Bronchial epithelial cell (primary cell): ENCODE results near the gene CHPF. TPM values are rescaled to one million over a fixed set of nuclear protein-coding genes. Genes with fewer than 3 reads are reported as not detected.

ENCODE experiments used
- DNase-seq: peaks from one replicate; pipeline ENCODE4 v3.0.0-alpha.2; 2010; ENCODE audit warnings: low read depth
- FAIRE-seq: peaks from 2 replicates; lab custom pipeline; 2011; peaks lifted over from hg19 to GRCh38; lab: Jason Lieb, UNC
- H3K27me3 ChIP-seq: 2 replicates; pipeline ENCODE4 v1.5.1; 2011; ENCODE audit warnings: low read length; ENCODE audit not compliant: control insufficient read depth, insufficient read depth
- H3K36me3 ChIP-seq: 2 replicates; pipeline ENCODE4 v1.5.1; 2011; ENCODE audit warnings: low read length; ENCODE audit not compliant: control insufficient read depth, insufficient read depth
- H3K4me3 ChIP-seq: 2 replicates; pipeline ENCODE4 v1.5.1; 2011; ENCODE audit warnings: mild to moderate bottlenecking, low read depth, low read length, control low read depth
- CTCF ChIP-seq: IDR thresholded peaks from 2 replicates; pipeline ENCODE4 v1.5.1; 2011; ENCODE audit warnings: mild to moderate bottlenecking, moderate library complexity, low read length, control low read depth, inconsistent platforms; ENCODE audit not compliant: insufficient read depth, severe bottlenecking
- total RNA-seq: library from RNA; depleted of rRNA; stranded (reverse); fragments of >200 nt; gene quantifications from 2 replicates; pipeline ENCODE4 v1.2.1, GENCODE V29; 2014

The CHPF gene
- total RNA-seq, 1 donor from 2014 or later = 52.7 TPM

GRCh38 chr2:219559156-219559915 is 15.7 kb upstream of the CHPF start:
- FAIRE-seq (no peak), DNase-seq (no peak)
- no peak for TF ChIP-seq CTCF
- H3K4me3 ChIP-seq = no peak overlapping the region
- H3K36me3 ChIP-seq = no peaks in the 10 kb centered on the region
- H3K27me3 ChIP-seq = no peaks in the 10 kb centered on the region

- no peak for DNase-seq
- H3K4me3 ChIP-seq = no peak overlapping the region
- peak; percentile 28 for FAIRE-seq
- H3K27me3 ChIP-seq = peaks cover under 1% of the 10 kb centered on the region
- no peak for TF ChIP-seq CTCF
- H3K36me3 ChIP-seq = no peaks in the 10 kb centered on the region
These were observed 14.5 kb upstream of the CHPF start for GRCh38 chr2:219557791-219558785.

GRCh38 chr2:219557320-219557719 is 13.7 kb upstream of the CHPF start:
- DNase-seq = no peak
- FAIRE-seq = no peak
- peaks cover 3% of the 10 kb centered on the region for H3K27me3 ChIP-seq
- TF ChIP-seq CTCF = no peak
- H3K4me3 ChIP-seq = no peak overlapping the region
- no peaks in the 10 kb centered on the region for H3K36me3 ChIP-seq

- no peak for FAIRE-seq
- H3K27me3 ChIP-seq = peaks cover 3% of the 10 kb centered on the region
- DNase-seq = no peak
- no peak overlapping the region for H3K4me3 ChIP-seq
- TF ChIP-seq CTCF = no peak
- no peaks in the 10 kb centered on the region for H3K36me3 ChIP-seq
These were observed 12.8 kb upstream of the CHPF start for GRCh38 chr2:219556413-219556812.

- DNase-seq (no peak), FAIRE-seq (no peak)
- Histone ChIP-seq H3K4me3 (no peak overlapping the region), H3K27me3 (peaks cover 3% of the 10 kb centered on the region), H3K36me3 (no peaks in the 10 kb centered on the region)
- no peak for TF ChIP-seq CTCF
These were observed 12.3 kb upstream of the CHPF start for GRCh38 chr2:219555956-219556355.
